Measurements from ENCODE around the gene PDE2A.

GRCh38 chr11:72573855-72574445 lies 100.3 kb downstream of the PDE2A start:
- no peak for TF ChIP-seq CTCF (IDR thresholded peaks at IDR 0.05)
- no peak for TF ChIP-seq POLR2A (IDR thresholded peaks at IDR 0.05)

Measured in lower leg skin (tissue), 3 donors.